GM18867 (cell line): ENCODE data around the gene TAF11L11.
"Not testable (repeated sequence)": the region's sequence is repeated elsewhere in the genome, so short reads cannot be mapped to it uniquely, and the experiment has no call there.

Source experiments
- ATAC-seq: cut with Tn5 transposase; IDR thresholded peaks from one replicate; pipeline ENCODE4 v1.9.1; 2021; ENCODE audit warnings: mild to moderate bottlenecking, moderate library complexity; ENCODE audit not compliant: unreplicated experiment

The TAF11L11 gene

DNA sequence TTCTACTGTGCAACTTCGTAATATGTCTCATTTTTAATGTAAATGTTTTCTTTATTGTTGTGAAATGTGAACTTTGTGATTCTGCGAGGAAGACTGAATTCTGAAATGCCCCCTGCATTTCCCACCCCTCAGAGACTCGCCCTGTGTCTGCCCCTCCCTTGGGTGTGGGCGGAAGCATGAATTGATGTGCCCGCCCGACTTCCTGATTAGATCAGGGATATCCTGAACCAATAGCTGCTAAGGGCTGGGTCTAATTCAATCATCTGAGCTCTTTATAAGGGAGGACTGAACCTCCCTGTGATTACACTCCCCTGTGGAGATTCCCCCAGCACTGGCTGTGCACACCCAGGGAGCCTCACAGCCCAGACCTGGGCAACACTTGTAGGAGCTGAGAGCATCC, at the start of gene TAF11L11:
Gene TAF11L11 (plus strand): TSS at position 304 of the 400 bp plus-strand sequence.
- ATAC-seq: not testable (repeated sequence)

DNA sequence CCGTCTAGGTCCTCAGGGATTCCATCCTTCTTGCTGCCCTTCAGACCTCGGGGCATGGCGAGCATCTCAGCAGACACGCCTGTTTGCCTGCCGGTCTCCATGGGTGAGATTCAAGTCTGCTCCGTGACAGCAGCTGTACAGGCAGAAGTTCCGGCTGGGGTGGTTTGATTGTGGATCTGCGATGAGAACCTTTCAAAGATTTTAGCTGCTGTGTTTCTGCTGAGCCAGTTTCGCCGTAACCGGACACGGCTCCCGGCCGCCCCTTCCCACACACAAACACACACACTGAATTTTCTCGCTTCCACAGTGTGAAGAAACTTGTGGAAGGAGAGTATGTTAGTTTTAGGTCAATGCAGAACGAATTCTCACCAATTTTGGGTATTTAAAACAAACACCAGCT, 18.3 kb upstream of the TAF11L11 start, which contains the start of gene TAF11L7:
Gene TAF11L7 (minus strand): TSS at position 101 of the 400 bp plus-strand sequence.
- not testable (repeated sequence) for ATAC-seq

DNA sequence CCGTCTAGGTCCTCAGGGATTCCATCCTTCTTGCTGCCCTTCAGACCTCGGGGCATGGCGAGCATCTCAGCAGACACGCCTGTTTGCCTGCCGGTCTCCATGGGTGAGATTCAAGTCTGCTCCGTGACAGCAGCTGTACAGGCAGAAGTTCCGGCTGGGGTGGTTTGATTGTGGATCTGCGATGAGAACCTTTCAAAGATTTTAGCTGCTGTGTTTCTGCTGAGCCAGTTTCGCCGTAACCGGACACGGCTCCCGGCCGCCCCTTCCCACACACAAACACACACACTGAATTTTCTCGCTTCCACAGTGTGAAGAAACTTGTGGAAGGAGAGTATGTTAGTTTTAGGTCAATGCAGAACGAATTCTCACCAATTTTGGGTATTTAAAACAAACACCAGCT, 13.1 kb upstream of the TAF11L11 start, which contains the start of gene TAF11L8:
Gene TAF11L8 (minus strand): TSS at position 101 of the 400 bp plus-strand sequence.
- not testable (repeated sequence) for ATAC-seq

DNA sequence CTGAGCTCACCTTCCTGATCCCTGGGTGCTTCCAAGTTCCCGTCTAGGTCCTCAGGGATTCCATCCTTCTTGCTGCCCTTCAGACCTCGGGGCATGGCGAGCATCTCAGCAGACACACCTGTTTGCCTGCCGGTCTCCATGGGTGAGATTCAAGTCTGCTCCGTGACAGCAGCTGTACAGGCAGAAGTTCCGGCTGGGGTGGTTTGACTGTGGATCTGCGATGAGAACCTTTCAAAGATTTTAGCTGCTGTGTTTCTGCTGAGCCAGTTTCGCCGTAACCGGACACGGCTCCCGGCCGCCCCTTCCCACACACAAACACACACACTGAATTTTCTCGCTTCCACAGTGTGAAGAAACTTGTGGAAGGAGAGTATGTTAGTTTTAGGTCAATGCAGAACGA, 9.7 kb upstream of the TAF11L11 start, which contains the start of gene TAF11L9:
Gene TAF11L9 (minus strand): TSS at position 140 of the 400 bp plus-strand sequence.
- ATAC-seq: not testable (repeated sequence)

DNA sequence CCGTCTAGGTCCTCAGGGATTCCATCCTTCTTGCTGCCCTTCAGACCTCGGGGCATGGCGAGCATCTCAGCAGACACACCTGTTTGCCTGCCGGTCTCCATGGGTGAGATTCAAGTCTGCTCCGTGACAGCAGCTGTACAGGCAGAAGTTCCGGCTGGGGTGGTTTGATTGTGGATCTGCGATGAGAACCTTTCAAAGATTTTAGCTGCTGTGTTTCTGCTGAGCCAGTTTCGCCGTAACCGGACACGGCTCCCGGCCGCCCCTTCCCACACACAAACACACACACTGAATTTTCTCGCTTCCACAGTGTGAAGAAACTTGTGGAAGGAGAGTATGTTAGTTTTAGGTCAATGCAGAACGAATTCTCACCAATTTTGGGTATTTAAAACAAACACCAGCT, 6.3 kb upstream of the TAF11L11 start, which contains the start of gene TAF11L10:
Gene TAF11L10 (minus strand): TSS at position 101 of the 400 bp plus-strand sequence.
- ATAC-seq: not testable (repeated sequence)

- no peak for ATAC-seq
Measured at GRCh38 chr5:17604951-17605350, 968 bp downstream of the TAF11L11 start.

GRCh38 chr5:17607461-17607860, 3.5 kb downstream of the TAF11L11 start:
- ATAC-seq: not testable (repeated sequence)

DNA sequence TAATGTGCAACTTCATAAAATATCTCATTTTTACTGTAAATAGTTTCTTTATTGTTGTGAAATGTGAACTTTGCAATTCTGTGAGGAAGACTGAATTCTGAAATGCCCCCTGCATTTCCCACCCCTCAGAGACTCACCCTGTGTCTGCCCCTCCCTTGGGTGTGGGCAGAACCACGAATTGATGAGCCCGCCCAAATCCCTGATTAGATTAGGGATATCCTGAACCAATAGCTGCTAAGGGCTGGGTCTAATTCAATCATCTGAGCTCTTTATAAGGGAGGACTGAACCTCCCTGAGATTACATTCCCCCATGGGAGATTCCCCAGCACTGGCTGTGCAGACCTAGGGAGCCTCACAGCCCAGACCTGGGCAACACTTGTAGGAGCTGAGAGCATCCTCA, 6.1 kb downstream of the TAF11L11 start, which contains the start of gene TAF11L12:
Gene TAF11L12 (plus strand): TSS at position 301 of the 400 bp plus-strand sequence.
- ATAC-seq: not testable (repeated sequence)

GRCh38 chr5:17614872-17615605, 11.1 kb downstream of the TAF11L11 start:
- no peak for ATAC-seq

GRCh38 chr5:17619354-17619753, 15.4 kb downstream of the TAF11L11 start:
- ATAC-seq: no peak

GRCh38 chr5:17620627-17621026, 16.6 kb downstream of the TAF11L11 start:
- no peak for ATAC-seq

DNA sequence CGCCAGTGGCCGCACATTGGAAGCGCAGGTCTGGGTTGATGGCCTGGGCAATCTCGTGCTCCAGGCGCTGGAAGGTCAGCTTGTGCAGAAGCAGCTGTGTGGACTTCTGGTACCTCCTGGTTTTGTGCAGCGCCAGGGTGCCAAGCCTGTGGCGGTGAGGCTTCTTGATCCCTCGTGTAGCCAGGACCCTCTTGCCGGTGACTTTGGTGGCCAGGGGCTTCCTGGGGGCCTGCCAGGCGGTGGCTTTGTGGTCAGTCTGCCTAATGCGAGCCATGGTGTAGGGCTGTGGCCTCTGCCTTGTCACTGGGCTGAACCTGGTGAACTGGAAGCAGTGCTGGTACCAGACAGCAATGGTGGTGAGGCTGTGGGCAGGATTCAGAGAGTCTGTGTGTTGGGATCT, 21.7 kb downstream of the TAF11L11 start:
- no peak for ATAC-seq

DNA sequence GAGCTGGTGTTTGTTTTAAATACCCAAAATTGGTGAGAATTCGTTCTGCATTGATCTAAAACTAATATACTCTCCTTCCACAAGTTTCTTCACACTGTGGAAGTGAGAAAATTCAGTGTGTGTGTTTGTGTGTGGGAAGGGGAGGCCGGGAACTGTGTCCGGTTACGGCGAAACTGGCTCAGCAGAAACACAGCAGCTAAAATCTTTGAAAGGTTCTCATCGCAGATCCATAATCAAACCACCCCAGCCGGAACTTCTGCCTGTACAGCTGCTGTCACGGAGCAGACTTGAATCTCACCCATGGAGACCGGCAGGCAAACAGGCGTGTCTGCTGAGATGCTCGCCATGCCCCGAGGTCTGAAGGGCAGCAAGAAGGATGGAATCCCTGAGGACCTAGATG, 27.8 kb downstream of the TAF11L11 start, which contains the start of gene TAF11L13:
Gene TAF11L13 (plus strand): TSS at position 301 of the 400 bp plus-strand sequence.
- ATAC-seq: not testable (repeated sequence)

- no peak for ATAC-seq
Measured at GRCh38 chr5:17634160-17634559, 30.2 kb downstream of the TAF11L11 start, which contains the start of gene TAF11L14. TAF11L14 (plus strand) TSS chr5:17634460.

DNA sequence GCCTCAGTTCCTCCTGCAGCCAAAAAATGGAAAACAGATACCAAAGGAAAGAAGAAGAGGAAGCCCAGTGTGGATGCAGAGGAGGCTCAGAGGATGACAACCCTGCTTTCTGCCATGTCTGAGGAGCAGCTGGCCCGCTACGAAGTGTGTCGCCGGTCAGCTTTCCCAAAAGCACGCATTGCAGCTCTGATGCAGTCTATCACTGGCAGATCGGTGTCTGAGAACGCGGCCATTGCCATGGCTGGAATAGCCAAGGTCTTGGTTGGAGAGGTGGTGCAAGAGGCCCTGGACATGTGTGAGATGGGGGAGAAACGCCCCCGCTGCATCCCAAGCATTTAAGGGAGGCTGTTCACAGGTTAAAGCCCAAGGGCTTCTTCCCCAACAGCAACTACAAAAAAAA, 45.2 kb downstream of the TAF11L11 start:
- not testable (repeated sequence) for ATAC-seq

DNA sequence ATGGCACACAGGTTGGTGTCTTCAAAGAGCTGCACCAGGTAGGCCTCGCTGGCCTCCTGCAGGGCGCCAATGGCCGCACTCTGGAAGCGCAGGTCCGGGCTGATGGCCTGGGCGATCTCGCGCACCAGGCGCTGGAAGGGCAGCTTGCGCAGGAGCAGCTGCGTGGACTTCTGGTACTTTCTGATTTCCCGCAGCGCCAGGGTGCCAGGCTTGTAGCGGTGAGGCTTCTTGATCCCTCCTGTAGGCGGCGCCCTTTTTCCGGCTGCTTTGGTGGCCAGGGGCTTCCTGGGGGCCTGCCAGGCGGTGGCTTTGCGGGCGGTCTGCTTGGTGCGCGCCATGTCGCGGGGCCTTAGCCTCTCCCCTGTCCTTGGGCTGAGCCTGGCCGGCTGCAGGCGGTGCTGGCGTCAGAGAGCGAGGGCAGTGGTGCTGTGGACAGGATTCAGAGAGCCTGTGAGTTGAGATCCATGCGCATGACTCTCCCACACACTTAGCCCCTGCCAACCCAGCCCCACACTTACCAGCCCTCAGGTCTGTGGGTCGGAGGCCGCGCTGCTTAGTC, 51.3 kb downstream of the TAF11L11 start:
- ATAC-seq: not testable (repeated sequence)
